CD4-positive, alpha-beta T cell (primary cell): Measurements from ENCODE around the gene RXFP4. TPM values are rescaled to one million over a fixed set of nuclear protein-coding genes. Genes with fewer than 3 reads are reported as not detected.

Experiments used
- ATAC-seq: fragments of 200-7000 bp; cut with Tn5 transposase; one replicate; pipeline ENCODE4 v1.10.0; 2022; ENCODE audit warnings: mild to moderate bottlenecking; ENCODE audit not compliant: poor library complexity
- CTCF ChIA-PET: fragments of 350-600 bp; sonication (Branson Sonifier 250); formaldehyde crosslinking; loops from one replicate; lab custom pipeline; 2021; ENCODE audit warnings: antibody characterized with exemption, inconsistent platforms; lab: Charles Lee
- POLR2A ChIA-PET: fragments of 350-600 bp; sonication (Branson Sonifier 250); formaldehyde crosslinking; loops from one replicate; lab custom pipeline; 2021; ENCODE audit warnings: antibody characterized with exemption, inconsistent platforms; lab: Charles Lee
- DNase-seq, 14 experiments: peaks; one replicate each; pipeline ENCODE4 v3.0.0-alpha.2; 2013 to 2020; ENCODE audit warnings: mixed read lengths in 2 of 14
- H3K27ac ChIP-seq, 2 donors: one replicate each; pipeline versions ENCODE4 v1.5.1 to v1.7.0; 2013; ENCODE audit warnings: low read length in 2 of 2, low read depth in 1 of 2, mild to moderate bottlenecking in 1 of 2
- H3K27me3 ChIP-seq, 2 experiments: 1 replicate in 1 of 2; 2 replicates in 1 of 2; pipeline versions ENCODE4 v1.6.1 to v1.7.0; 2013; ENCODE audit warnings: low read length in 2 of 2, control low read depth in 1 of 2, mild to moderate bottlenecking in 1 of 2, moderate library complexity in 1 of 2; ENCODE audit not compliant: insufficient read depth in 2 of 2, control insufficient read depth in 1 of 2
- H3K36me3 ChIP-seq: one replicate; pipeline ENCODE4 v1.6.1; 2013; ENCODE audit warnings: low read length, control low read depth; ENCODE audit not compliant: insufficient read depth
- H3K4me1 ChIP-seq: one replicate; pipeline ENCODE4 v1.6.1; 2013; ENCODE audit warnings: low read length, control low read depth; ENCODE audit not compliant: insufficient read depth
- H3K4me3 ChIP-seq: one replicate; pipeline ENCODE4 v1.5.1; 2013; ENCODE audit warnings: mild to moderate bottlenecking, low read length, moderate library complexity
- H3K9me3 ChIP-seq, 2 experiments: 1 replicate in 1 of 2; 2 replicates in 1 of 2; pipeline versions ENCODE4 v1.6.1 to v1.7.0; 2013; ENCODE audit warnings: low read length in 2 of 2, mild to moderate bottlenecking in 2 of 2, control low read depth in 1 of 2, moderate library complexity in 1 of 2; ENCODE audit not compliant: control insufficient read depth in 1 of 2, insufficient read depth in 1 of 2
- H3K27ac Mint-ChIP-seq: one replicate; pipeline ENCODE4 v1.8.0; 2020; ENCODE audit warnings: mixed read lengths
- H3K27me3 Mint-ChIP-seq: one replicate; pipeline ENCODE4 v1.8.0; 2021; ENCODE audit warnings: mixed read lengths
- H3K36me3 Mint-ChIP-seq: one replicate; pipeline ENCODE4 v1.8.0; 2021; ENCODE audit warnings: low read depth, mixed read lengths
- H3K4me1 Mint-ChIP-seq: one replicate; pipeline ENCODE4 v1.8.0; 2021; ENCODE audit warnings: low read depth, mixed read lengths
- H3K4me3 Mint-ChIP-seq: one replicate; pipeline ENCODE4 v1.8.0; 2020; ENCODE audit warnings: mild to moderate bottlenecking, mixed read lengths
- H3K9me3 Mint-ChIP-seq: one replicate; pipeline ENCODE4 v1.8.0; 2020; ENCODE audit warnings: mixed read lengths
- intact Hi-C, 2 experiments: fragments of 100-400 bp; cut with DNase I in 1 of 2; cut with micrococcal nuclease in 1 of 2; formaldehyde crosslinking; loops; one replicate each; pipeline versions ENCODE4 v1.15.1 to v1.9.0; 2023 to 2025; cut with DNase I, micrococcal nuclease
- total RNA-seq, 174 experiments: library from RNA in 2 of 174; stranded (reverse) in 2 of 174; gene quantifications; one replicate each; pipeline ENCODE4 v1.2.3 and lab custom pipeline; 2021 to 2026
- TF ChIP-seq, protein P1 (sequence below): fragments of 200-600 bp; IDR thresholded peaks from one replicate; pipeline ENCODE4 v1.8.0; 2022; ENCODE audit warnings: antibody characterized with exemption, mild to moderate bottlenecking

The RXFP4 gene
- total RNA-seq, 2 experiments from 2014 or later = not detected

DNA sequence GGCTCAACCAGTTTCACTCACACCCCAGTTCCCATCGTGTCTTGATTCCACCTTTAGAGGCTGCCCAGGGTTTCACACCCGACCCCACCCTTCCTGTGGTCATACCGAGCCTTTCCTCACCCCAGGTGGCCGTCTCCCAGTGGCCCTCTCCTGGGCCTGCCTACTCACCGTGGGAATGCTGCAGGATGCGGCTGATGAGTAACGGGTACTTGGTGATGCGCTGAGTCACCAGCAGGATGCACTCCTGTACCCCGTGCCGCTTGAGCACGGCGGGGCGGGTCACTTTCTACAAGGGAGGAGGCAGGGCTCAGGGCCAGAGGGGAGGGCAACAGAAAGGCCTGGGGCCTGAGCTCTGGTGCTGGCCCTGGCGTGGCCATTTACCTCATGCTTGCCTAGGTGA lies 20.5 kb downstream of the RXFP4 start:
- TF ChIP-seq, protein P1, sequence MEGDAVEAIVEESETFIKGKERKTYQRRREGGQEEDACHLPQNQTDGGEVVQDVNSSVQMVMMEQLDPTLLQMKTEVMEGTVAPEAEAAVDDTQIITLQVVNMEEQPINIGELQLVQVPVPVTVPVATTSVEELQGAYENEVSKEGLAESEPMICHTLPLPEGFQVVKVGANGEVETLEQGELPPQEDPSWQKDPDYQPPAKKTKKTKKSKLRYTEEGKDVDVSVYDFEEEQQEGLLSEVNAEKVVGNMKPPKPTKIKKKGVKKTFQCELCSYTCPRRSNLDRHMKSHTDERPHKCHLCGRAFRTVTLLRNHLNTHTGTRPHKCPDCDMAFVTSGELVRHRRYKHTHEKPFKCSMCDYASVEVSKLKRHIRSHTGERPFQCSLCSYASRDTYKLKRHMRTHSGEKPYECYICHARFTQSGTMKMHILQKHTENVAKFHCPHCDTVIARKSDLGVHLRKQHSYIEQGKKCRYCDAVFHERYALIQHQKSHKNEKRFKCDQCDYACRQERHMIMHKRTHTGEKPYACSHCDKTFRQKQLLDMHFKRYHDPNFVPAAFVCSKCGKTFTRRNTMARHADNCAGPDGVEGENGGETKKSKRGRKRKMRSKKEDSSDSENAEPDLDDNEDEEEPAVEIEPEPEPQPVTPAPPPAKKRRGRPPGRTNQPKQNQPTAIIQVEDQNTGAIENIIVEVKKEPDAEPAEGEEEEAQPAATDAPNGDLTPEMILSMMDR = no peak
- intact Hi-C loops = no loop called here
- DNase-seq (peak in 4 of 14 experiments; percentile 31 to 69 (median 50)), ATAC-seq (peak; percentile 49)
- Histone ChIP-seq H3K9me3 (no peaks in the 10 kb centered on the region), H3K4me3 (no peak overlapping the region), H3K27ac (peak overlapping the region; percentile 34 to 39), H3K4me1 (peaks cover 35% of the 10 kb centered on the region), H3K27me3 (no peaks in the 10 kb centered on the region), H3K36me3 (peaks cover 97% of the 10 kb centered on the region)
- CTCF ChIA-PET = interaction anchor here (1.0 kb wide), 1 partner anchor 15 kb away, joined by 3 read pairs; no protein-coding TSS in a partner anchor
- H3K9me3 Mint-ChIP-seq = no peaks in the 10 kb centered on the region
- peaks cover 2% of the 10 kb centered on the region for H3K4me1 Mint-ChIP-seq
- H3K4me3 Mint-ChIP-seq = no peak overlapping the region
- no peaks in the 10 kb centered on the region for H3K27me3 Mint-ChIP-seq
- H3K27ac Mint-ChIP-seq = peak overlapping the region; percentile 63
- peaks cover 83% of the 10 kb centered on the region for H3K36me3 Mint-ChIP-seq
- POLR2A ChIA-PET = interaction anchor here (2.2 kb wide), 1 partner anchor 16 kb away, joined by 20 read pairs; the partner anchor contains the start of gene ARHGEF2

DNA sequence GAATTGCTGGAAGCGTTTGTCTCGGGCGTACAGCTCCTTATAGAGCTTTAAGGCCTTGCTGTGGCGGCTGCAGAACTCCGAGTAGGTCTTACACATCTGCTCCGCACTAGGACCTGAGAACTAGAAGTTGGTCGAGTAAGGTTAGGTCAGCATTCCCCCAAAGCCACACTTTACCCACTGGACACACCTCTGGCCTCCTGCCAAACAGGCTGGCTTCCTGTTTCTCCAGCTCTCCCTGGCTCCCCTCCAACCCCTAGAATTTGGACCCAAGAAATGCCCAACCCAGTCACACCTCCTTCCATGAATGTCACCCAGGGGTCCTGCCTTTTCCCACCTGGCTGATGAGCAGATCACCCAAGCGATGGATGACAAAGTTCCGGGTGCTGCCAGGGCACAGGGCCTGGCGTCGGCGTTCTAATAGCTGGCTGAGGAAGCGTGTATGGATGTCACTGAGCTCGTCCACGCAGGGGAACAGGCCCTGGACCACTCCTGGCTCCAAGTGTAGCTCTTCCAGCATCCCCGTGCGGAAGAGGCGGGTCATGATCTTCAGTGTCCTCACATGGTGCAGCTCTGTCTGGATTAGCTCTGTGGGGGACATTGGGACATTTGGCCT lies 21.3 kb downstream of the RXFP4 start:
- ChIA-PET POLR2A (interaction anchor here (1.7 to 2.2 kb wide), 2 partner anchors 15 to 24 kb away, joined by 4 to 20 read pairs; partner anchors contain the start of gene ARHGEF2), CTCF (interaction anchor here (1.0 kb wide), 1 partner anchor 14 kb away, joined by 3 read pairs; no protein-coding TSS in a partner anchor)
- peaks cover 10% of the 10 kb centered on the region for H3K4me1 Mint-ChIP-seq
- Histone ChIP-seq H3K27me3 (no peaks in the 10 kb centered on the region), H3K9me3 (no peaks in the 10 kb centered on the region), H3K36me3 (peaks cover 97% of the 10 kb centered on the region), H3K4me3 (no peak overlapping the region), H3K4me1 (peaks cover 43% of the 10 kb centered on the region), H3K27ac (peak overlapping the region in 1 of 2 donors; percentile 35)
- no peak for ATAC-seq
- no peak overlapping the region for H3K4me3 Mint-ChIP-seq
- TF ChIP-seq, protein P1 = no peak
- peak overlapping the region; percentile 63 for H3K27ac Mint-ChIP-seq
- DNase-seq = no peak
- H3K36me3 Mint-ChIP-seq = peaks cover 83% of the 10 kb centered on the region
- intact Hi-C loops = no loop called here
- no peaks in the 10 kb centered on the region for H3K9me3 Mint-ChIP-seq
- H3K27me3 Mint-ChIP-seq = no peaks in the 10 kb centered on the region

DNA sequence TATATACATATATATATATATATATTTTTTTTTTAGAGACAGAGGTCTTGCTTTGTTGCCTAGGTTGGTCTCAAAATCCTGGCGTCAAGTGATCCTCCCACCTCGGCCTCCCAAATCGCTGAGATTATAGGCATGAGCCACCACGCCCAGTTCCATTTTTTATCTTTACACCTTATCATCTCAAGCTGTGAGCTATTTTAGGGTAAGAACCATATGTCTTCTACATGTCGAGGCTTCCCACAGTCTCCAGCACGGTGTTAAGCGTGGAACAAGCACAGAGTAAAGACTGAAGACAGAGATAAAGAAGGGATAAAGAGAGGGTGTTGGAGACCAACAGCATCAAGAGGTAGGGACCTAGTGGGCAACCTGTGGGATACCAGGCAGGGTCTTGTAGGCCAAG lies 22.8 kb downstream of the RXFP4 start:
- ATAC-seq (no peak), DNase-seq (no peak)
- POLR2A ChIA-PET = interaction anchor here (1.7 to 2.2 kb wide), 2 partner anchors 14 to 26 kb away, joined by 4 to 20 read pairs; partner anchors contain the start of gene ARHGEF2
- no peaks in the 10 kb centered on the region for H3K27me3 Mint-ChIP-seq
- Histone ChIP-seq H3K9me3 (no peaks in the 10 kb centered on the region), H3K36me3 (peaks cover 96% of the 10 kb centered on the region), H3K27ac (no peak overlapping the region), H3K4me1 (peaks cover 58% of the 10 kb centered on the region), H3K4me3 (no peak overlapping the region), H3K27me3 (no peaks in the 10 kb centered on the region)
- H3K27ac Mint-ChIP-seq = peak overlapping the region; percentile 86
- peaks cover 91% of the 10 kb centered on the region for H3K36me3 Mint-ChIP-seq
- peaks cover 25% of the 10 kb centered on the region for H3K4me1 Mint-ChIP-seq
- H3K9me3 Mint-ChIP-seq = no peaks in the 10 kb centered on the region
- intact Hi-C loops = no loop called here
- TF ChIP-seq, protein P1 = no peak
- no peak overlapping the region for H3K4me3 Mint-ChIP-seq
- CTCF ChIA-PET = no interaction called here
